HEK293T (cell line): ENCODE measurements around the gene SNTG2.

ENCODE experiments used
- BHLHE40 ChIP-seq: fragments of 450-650 bp; IDR thresholded peaks from 2 replicates; pipeline ENCODE4 v1.6.1; 2016; ENCODE audit warnings: mild to moderate bottlenecking, moderate library complexity, borderline replicate concordance
- ELF4 ChIP-seq: fragments of 450-650 bp; IDR thresholded peaks from 2 replicates; pipeline ENCODE4 v1.6.1; 2017; ENCODE audit warnings: antibody characterized with exemption
- FOXK2 ChIP-seq: fragments of 450-650 bp; IDR thresholded peaks from 2 replicates; pipeline ENCODE4 v1.6.1; 2016; ENCODE audit warnings: mild to moderate bottlenecking
- FOXM1 ChIP-seq: fragments of 450-650 bp; IDR thresholded peaks from 2 replicates; pipeline ENCODE4 v1.6.1; 2017; ENCODE audit warnings: mild to moderate bottlenecking, borderline replicate concordance
- SP1 ChIP-seq: fragments of 450-650 bp; IDR thresholded peaks from 2 replicates; pipeline ENCODE4 v1.6.1; 2017
- ZNF384 ChIP-seq: fragments of 450-650 bp; IDR thresholded peaks from 2 replicates; pipeline ENCODE4 v1.6.1; 2016

GRCh38 chr2:1150724-1151511 is 200.3 kb downstream of the SNTG2 start:
- TF ChIP-seq ELF4 (no peak), BHLHE40 (no peak), SP1 (no peak), FOXM1 (no peak), ZNF384 (no peak), FOXK2 (no peak)
